RWPE2 (cell line): Measurements from ENCODE around the gene INPP5A.

Experiments
- ATAC-seq: fragments of 200-7000 bp; cut with Tn5 transposase; 3 replicates; pipeline ENCODE4 v1.9.1; 2021; ENCODE audit warnings: low read depth
- DNase-seq: peaks from one replicate; pipeline ENCODE4 v3.0.0-alpha.2; 2020; ENCODE audit warnings: low spot score
- H3K27ac ChIP-seq: fragments of 450-650 bp; 2 replicates; pipeline ENCODE4 v1.5.1; 2017; ENCODE audit warnings: mild to moderate bottlenecking; ENCODE audit not compliant: poor library complexity, severe bottlenecking
- H3K27me3 ChIP-seq: fragments of 250-450 bp; sonication (Bioruptor Pico); 2 replicates; pipeline ENCODE4 v1.5.1; 2021; ENCODE audit warnings: mild to moderate bottlenecking, moderate library complexity; ENCODE audit not compliant: insufficient read depth, poor library complexity, severe bottlenecking
- H3K36me3 ChIP-seq: fragments of 250-450 bp; sonication (Bioruptor Pico); 2 replicates; pipeline ENCODE4 v1.5.1; 2020; ENCODE audit warnings: low read depth, mild to moderate bottlenecking, moderate library complexity
- H3K4me1 ChIP-seq: fragments of 250-450 bp; sonication (Bioruptor Pico); 2 replicates; pipeline ENCODE4 v1.5.1; 2021; ENCODE audit warnings: mild to moderate bottlenecking, moderate library complexity; ENCODE audit not compliant: insufficient read depth, poor library complexity, severe bottlenecking
- H3K4me3 ChIP-seq: fragments of 250-450 bp; sonication (Bioruptor Pico); 2 replicates; pipeline ENCODE4 v1.5.1; 2021; ENCODE audit warnings: mild to moderate bottlenecking, moderate library complexity; ENCODE audit not compliant: severe bottlenecking
- H3K9me3 ChIP-seq: fragments of 250-450 bp; sonication (Bioruptor Pico); 2 replicates; pipeline ENCODE4 v1.5.1; 2021; ENCODE audit warnings: mild to moderate bottlenecking, moderate library complexity; ENCODE audit not compliant: severe bottlenecking
- TF ChIP-seq, protein P1 (sequence below): fragments of 450-650 bp; IDR thresholded peaks from one replicate; pipeline ENCODE4 v1.5.1; 2017; ENCODE audit warnings: mild to moderate bottlenecking, moderate library complexity; ENCODE audit not compliant: poor library complexity, severe bottlenecking

The INPP5A gene

DNA sequence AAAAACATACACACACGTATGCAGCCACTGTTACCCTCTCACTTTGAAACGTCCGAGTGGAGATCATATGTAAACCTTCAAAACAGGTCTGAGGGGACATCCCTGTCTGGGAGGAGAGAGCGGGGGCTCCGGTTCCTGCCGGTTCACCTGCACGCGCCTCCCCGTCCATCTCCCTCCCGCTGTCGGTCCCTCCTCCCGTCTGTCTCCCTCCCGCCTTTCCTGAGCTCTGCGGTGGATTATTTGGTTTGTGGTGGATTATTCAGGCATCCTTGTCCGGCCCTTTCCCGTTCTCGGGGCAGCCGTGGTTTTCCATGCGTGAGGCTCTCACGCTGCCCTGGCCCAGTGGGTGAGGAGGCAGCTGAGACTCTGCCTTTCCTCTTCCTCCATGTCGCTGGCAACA, 188.6 kb downstream of the INPP5A start:
- no peak for DNase-seq
- Histone ChIP-seq H3K4me3 (no peak overlapping the region), H3K27ac (no peak overlapping the region), H3K9me3 (no peaks in the 10 kb centered on the region), H3K27me3 (no peaks in the 10 kb centered on the region), H3K36me3 (no peaks in the 10 kb centered on the region), H3K4me1 (no peaks in the 10 kb centered on the region)
- ATAC-seq = no peak
- TF ChIP-seq, protein P1, sequence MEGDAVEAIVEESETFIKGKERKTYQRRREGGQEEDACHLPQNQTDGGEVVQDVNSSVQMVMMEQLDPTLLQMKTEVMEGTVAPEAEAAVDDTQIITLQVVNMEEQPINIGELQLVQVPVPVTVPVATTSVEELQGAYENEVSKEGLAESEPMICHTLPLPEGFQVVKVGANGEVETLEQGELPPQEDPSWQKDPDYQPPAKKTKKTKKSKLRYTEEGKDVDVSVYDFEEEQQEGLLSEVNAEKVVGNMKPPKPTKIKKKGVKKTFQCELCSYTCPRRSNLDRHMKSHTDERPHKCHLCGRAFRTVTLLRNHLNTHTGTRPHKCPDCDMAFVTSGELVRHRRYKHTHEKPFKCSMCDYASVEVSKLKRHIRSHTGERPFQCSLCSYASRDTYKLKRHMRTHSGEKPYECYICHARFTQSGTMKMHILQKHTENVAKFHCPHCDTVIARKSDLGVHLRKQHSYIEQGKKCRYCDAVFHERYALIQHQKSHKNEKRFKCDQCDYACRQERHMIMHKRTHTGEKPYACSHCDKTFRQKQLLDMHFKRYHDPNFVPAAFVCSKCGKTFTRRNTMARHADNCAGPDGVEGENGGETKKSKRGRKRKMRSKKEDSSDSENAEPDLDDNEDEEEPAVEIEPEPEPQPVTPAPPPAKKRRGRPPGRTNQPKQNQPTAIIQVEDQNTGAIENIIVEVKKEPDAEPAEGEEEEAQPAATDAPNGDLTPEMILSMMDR = no peak

DNA sequence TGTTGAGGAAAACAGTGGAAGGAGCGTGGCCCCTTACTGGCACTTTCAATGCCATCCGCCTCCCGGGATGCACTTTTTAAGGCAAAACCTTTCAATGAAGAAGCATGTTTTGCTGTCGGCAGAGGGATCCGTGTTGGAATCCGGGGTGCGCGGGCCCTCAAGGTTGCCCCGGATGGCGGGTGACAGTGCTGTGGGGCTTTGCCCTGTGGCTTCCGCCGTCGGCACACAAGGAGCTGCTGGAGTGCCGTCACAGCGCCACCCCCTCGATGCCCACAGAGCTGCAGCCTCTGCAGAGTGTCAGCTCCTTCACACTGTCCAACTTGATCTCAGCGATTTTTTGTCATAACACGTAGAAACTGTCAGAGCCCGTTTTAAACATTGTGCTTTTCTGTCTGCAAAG, 189.4 kb downstream of the INPP5A start:
- no peaks in the 10 kb centered on the region for H3K4me1 ChIP-seq
- TF ChIP-seq, protein P1 = no peak
- DNase-seq (no peak), ATAC-seq (no peak)
- no peak overlapping the region for H3K27ac ChIP-seq
- H3K4me3 ChIP-seq = no peak overlapping the region
- no peaks in the 10 kb centered on the region for H3K27me3 ChIP-seq
- H3K36me3 ChIP-seq = no peaks in the 10 kb centered on the region
- no peaks in the 10 kb centered on the region for H3K9me3 ChIP-seq

GRCh38 chr10:132727411-132727810, 189.8 kb downstream of the INPP5A start:
- Histone ChIP-seq H3K36me3 (no peaks in the 10 kb centered on the region), H3K9me3 (no peaks in the 10 kb centered on the region), H3K27me3 (no peaks in the 10 kb centered on the region), H3K27ac (no peak overlapping the region), H3K4me1 (no peaks in the 10 kb centered on the region), H3K4me3 (no peak overlapping the region)
- ATAC-seq = no peak
- no peak for DNase-seq
- TF ChIP-seq, protein P1 = no peak

DNA sequence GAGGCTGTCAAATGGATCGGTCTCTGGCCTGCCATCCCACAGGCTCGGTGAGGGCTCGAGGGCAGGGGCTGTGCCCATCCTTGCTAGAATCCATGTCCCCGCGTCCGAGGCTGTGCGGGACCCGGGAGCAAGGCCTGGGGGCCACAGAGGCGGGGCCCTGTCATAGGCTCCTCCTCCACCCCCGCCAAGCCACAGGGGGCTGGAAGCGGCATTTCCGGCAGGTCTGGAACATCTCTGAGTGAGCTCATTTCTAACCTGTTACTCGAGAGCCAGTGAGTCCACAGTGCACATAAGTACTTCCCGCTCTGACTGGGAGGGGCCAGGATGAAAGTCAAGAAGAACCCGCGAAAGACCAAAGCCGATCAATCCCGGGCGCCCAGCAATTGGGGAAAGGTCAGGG, 190.7 kb downstream of the INPP5A start:
- no peaks in the 10 kb centered on the region for H3K9me3 ChIP-seq
- H3K4me3 ChIP-seq = no peak overlapping the region
- DNase-seq (no peak), ATAC-seq (no peak)
- H3K27ac ChIP-seq = no peak overlapping the region
- H3K27me3 ChIP-seq = no peaks in the 10 kb centered on the region
- TF ChIP-seq, protein P1 = no peak
- H3K36me3 ChIP-seq = no peaks in the 10 kb centered on the region
- no peaks in the 10 kb centered on the region for H3K4me1 ChIP-seq

GRCh38 chr10:132728741-132729140, 191.2 kb downstream of the INPP5A start:
- Histone ChIP-seq H3K27ac (no peak overlapping the region), H3K36me3 (no peaks in the 10 kb centered on the region), H3K9me3 (no peaks in the 10 kb centered on the region), H3K27me3 (no peaks in the 10 kb centered on the region), H3K4me3 (no peak overlapping the region), H3K4me1 (no peaks in the 10 kb centered on the region)
- no peak for DNase-seq
- TF ChIP-seq, protein P1 = no peak
- no peak for ATAC-seq
